ENCODE data around the gene ETAA1.

The ETAA1 gene

DNA sequence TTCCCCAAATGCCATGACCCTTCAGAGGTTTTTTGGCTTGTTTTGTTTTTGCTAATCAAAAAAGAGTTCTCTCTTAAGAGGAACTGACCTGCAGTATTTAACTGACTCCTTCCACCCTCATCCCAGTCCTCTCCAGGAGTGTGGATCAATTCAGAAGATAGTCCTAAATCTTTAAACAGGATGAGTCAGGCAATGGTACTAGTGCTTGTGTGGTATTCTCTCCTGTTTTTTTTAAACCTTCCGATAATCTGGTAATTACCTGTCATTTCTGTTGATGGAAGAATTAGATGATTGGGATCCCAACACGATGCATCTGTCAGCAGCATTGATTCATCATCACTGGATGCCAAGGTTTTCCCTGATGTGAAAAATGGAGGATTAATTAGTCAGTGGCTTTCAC, 41.2 kb downstream of the ETAA1 start:
- DNase-seq: no peak

DNA sequence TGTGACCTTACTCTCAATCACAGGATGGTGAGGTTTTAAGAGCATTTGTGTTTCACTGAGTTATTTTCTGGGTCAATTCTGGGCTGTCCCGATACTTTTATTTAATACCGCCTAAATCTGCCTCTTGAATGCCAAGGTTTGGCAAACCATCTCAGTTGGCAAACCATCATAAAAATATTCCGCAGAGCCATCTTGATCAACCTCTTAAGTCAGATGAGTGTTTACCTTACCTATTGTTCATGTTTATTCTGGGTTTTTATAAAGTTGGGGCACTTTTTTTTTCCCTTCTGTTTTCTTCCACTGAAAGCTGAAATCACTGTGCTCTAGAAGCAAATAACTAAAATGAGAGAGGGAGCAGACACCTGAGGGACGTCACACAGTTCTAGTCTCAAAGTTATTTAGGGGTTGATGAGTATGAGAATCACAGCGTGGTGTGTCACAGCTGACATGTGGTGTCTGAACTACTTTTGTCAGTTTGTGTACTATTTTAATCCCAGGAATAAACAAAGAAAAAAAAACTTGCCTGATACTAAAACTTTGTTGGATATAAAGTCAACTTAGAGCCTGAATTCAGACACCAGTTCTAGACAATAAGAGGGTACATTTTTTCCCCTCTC, 48.6 kb downstream of the ETAA1 start:
- no peak for DNase-seq

DNA sequence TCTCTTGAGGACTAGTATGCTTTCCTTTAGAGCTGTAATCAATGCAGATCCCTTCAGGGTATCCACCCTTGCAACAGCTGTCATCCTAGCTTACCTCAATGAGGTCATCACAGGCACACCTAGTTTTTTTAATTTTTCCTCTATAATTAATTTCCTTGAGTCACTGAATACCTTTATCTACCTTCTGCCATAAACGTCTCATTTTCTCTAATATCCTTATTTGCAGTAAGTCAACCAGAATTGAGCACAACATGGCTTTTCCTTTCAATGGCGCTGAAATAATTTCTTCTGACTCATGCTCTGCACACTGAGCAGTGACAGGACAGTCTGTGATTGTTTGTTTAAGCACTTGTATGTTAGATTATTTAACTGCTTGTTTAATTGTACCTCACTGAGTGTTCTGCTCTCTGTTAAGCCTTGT, 49.4 kb downstream of the ETAA1 start:
- no peak for DNase-seq

DNA sequence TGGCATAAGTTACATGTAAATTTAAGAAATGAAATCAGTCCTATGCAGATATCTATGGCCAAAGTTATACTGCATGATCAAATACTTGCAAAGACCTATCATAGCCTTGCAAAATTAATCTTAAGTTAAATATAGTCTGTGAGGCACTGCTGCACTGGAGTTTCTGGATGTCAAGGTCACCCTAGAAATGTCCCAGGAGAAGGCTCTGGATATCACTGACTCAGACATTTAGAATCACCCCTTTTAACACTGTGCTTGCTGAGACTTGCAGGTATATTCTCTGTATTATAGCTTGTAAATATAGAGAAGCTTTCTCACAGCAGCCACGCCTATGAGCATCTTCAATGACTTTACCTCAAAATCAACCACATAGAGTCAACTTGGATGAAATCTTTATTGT, 51.5 kb downstream of the ETAA1 start:
- no peak for DNase-seq

DNA sequence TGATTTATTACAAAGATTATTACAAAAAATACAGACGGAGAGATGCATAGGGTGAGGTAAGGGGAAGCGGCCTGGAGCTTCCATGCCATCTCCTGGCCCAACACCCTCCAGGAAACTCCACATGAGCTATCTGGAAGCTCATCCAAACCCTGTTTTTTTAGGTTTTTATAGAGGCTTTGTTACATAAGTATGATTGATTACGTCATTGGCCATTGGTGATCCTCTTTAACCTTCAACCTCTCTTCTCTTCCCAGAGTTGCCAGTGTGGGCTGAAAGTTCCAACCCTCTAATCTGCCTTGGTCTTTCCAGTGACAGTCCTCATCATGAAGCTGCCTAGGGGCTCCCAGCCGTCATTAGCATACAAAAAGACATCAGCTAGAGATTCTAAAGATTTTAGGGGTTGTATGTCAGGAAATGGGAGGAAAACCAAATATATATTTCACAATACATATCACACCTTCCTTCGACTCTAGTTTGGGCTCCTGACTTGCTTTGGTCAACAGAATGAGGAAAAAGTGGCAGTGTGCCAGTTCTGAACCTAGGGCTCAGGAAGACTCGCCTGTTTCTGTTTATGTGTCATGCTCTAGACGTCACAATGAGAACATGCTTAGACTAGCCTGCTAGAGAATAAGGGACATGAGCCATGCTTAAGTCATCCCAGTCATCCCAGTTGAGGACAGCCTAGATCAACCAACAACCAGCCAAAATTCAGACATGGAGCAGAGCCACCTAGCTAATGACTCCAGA, 54.1 kb downstream of the ETAA1 start:
- no peak for DNase-seq

DNA sequence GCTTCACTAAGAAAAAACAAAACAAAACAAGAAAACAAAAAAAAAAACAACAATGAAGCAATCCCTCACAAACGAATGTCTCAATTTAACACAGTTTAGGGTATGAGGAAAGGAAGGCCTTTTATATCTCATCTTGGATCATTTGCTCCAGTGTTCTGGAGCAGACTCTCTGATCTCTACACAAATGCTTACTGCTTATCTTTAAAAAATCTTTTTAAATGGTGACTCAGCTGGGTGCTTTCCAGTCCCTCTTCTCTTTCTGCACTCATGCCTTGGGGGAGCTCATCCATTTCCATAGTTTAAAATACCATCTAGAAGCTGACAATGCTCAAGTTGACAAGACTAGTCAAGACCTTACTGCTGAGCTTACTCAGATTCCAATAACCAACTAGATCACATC, 56.2 kb downstream of the ETAA1 start:
- no peak for DNase-seq

DNA sequence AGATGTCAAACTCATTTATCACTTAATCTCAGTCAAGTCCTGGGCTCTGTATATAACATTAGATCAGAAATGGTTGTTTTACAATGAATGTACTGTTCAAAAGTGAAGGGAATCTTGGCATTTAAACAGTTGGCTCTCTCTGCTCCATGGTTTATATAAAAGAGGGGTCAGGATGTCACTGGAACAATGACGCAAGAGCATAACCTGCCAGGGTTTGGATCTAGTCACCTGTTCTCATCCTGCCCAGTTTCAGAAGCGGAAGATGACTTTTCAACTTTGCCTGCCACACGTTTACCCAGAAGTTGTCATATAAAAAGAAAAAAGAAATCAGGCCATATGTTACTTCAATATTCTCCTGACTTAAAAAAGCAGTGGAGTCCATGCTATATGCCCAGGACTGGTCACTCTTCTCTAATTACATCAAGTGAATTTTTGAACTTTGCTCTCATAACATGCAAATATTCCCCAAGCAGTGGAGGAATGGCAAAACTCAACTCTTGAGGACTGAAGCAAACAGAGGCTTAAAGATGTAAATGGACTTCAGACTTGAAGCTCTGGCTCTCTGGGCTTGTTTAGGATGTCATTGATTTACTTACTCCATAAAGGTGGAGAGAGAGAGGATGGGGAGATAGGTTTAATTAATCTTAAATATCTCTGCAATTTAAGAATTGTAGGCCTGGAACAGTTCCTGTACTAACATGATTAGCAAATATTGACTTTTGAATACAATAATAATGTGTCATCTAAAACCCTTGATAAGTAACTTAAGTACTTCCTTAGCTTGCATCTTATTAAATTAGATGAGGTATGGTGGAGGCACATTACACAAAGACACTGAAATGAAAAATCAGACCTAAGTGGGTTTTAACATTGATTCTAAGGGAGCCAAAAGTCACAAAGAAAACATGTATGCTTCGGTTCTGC, 58.3 kb downstream of the ETAA1 start:
- DNase-seq: no peak

DNA sequence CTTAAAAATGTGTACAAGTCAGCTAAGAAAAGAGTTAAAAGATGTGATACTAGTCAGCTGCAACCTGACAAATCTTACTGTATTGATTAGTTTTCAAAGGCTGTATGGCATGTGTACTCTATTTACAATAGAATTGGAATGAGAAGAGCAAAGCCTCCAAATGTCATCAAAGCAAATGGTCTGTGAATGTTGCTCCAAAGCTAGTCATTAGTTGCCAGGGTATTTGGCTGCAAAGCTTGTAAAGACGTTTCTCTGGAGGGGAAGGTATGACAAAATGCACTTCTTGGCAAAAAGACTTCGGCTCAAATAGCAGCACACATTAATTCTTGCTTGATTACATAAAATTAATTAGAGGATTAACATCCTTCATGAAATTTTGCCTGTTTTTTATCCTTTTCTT, 59.3 kb downstream of the ETAA1 start:
- no peak for DNase-seq

DNA sequence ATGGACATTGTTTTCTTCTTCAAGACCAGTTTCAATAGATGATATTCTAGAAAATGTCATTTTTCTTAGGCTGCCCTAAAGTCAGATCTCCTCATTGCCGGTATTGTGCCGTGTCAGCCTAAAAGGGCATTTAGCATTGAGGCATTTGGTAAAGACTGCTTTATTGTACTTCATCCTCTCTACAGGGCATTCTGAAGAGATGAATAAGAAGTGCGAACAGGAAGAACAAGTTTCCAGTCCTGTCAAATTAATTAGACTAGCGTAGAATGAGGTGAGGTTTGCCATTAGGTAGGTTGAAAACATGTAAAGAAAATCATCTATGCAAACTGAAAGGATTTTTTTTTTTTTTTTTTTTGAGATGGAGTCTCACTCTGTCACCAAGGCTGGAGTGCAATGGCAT, 60.6 kb downstream of the ETAA1 start:
- DNase-seq: no peak

DNA sequence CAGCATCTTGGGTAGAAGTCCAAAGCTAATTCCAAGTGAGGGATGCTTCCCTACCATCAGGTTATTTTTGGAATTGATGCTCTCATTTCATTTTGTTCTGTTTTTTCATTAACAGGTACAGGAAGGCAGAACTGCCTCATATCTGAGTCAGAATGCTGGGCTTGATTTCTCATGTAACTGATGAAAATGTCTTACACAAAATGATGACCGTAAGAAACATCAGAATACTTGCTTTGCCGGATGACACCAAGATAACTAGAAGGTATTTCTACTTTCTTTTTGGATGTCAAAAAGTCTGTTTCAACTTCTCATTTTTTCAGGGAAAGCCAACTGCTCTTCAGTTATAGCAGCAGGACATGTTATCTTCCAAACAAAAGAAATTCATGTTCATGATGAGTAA, 62.6 kb downstream of the ETAA1 start:
- no peak for DNase-seq
